Neural cell (in vitro differentiated cells): ENCODE results near the gene ZFP36L2. TPM values are rescaled to one million over a fixed set of nuclear protein-coding genes. Genes with fewer than 3 reads are reported as not detected.

Experiments used
- H2AFZ ChIP-seq: fragments of 200-600, 300-800 bp; sonication (generic), shearing (Covaris generic); 2 replicates; pipeline ENCODE4 v1.6.0; 2014; ENCODE audit warnings: low read depth, mild to moderate bottlenecking, antibody characterized with exemption, low read length, moderate library complexity
- H3F3A ChIP-seq: fragments of 200-600 bp; shearing (Covaris generic); 2 replicates; pipeline ENCODE4 v1.6.1; 2016; ENCODE audit warnings: mild to moderate bottlenecking, moderate library complexity, mixed read lengths, antibody characterized with exemption, low read length; ENCODE audit not compliant: insufficient read depth, poor library complexity, severe bottlenecking
- H3K27ac ChIP-seq: fragments of 200-600, 300-800 bp; sonication (generic), shearing (Covaris generic); 2 replicates; pipeline ENCODE4 v1.5.1; 2014; ENCODE audit warnings: mild to moderate bottlenecking, low read length, moderate library complexity
- H3K27me3 ChIP-seq: fragments of 300-800, 200-600 bp; sonication (generic), shearing (Covaris generic); 2 replicates; pipeline ENCODE4 v1.6.0; 2014; ENCODE audit warnings: mild to moderate bottlenecking, low read depth, low read length, moderate library complexity; ENCODE audit not compliant: insufficient read depth
- H3K36me3 ChIP-seq: fragments of 300-800, 200-600 bp; sonication (generic), shearing (Covaris generic); 2 replicates; pipeline ENCODE4 v1.5.1; 2014; ENCODE audit warnings: mild to moderate bottlenecking, antibody characterized with exemption, low read length, moderate library complexity; ENCODE audit not compliant: insufficient read depth
- H3K4me2 ChIP-seq: fragments of 300-800, 200-600 bp; sonication (generic), shearing (Covaris generic); 2 replicates; pipeline ENCODE4 v1.6.0; 2014; ENCODE audit warnings: mild to moderate bottlenecking, low read length
- H3K4me3 ChIP-seq: fragments of 300-800, 200-600 bp; sonication (generic), shearing (Covaris generic); 2 replicates; pipeline ENCODE4 v1.5.1; 2014; ENCODE audit warnings: mild to moderate bottlenecking, low read length, moderate library complexity
- H3K79me2 ChIP-seq: fragments of 200-600 bp; shearing (Covaris generic); replicated peaks from 2 replicates; pipeline ENCODE4 v1.6.0; 2014; ENCODE audit warnings: mild to moderate bottlenecking, low read length, moderate library complexity; ENCODE audit not compliant: insufficient read depth
- H3K9ac ChIP-seq: fragments of 300-800, 200-600 bp; sonication (generic), shearing (Covaris generic); 2 replicates; pipeline ENCODE4 v1.6.1; 2016; ENCODE audit warnings: mild to moderate bottlenecking, low read length, mixed read lengths
- H3K9me2 ChIP-seq: fragments of 200-600 bp; shearing (Covaris generic); 2 replicates; pipeline ENCODE4 v1.6.1; 2016; ENCODE audit warnings: mild to moderate bottlenecking, low read length, mixed read lengths; ENCODE audit not compliant: insufficient read depth
- H3K9me3 ChIP-seq: fragments of 200-600, 300-800 bp; sonication (generic), shearing (Covaris generic); 2 replicates; pipeline ENCODE4 v1.6.1; 2016; ENCODE audit warnings: mild to moderate bottlenecking, mixed run types, low read length, moderate library complexity, mixed read lengths
- H4K20me1 ChIP-seq: fragments of 200-600 bp; shearing (Covaris generic); 2 replicates; pipeline ENCODE4 v1.6.1; 2016; ENCODE audit warnings: mild to moderate bottlenecking, mixed run types; ENCODE audit not compliant: insufficient read depth
- CTCF ChIP-seq: fragments of 450-650 bp; IDR thresholded peaks from 2 replicates; pipeline ENCODE4 v1.5.1; 2014; ENCODE audit warnings: antibody characterized with exemption, mild to moderate bottlenecking, moderate library complexity; ENCODE audit not compliant: poor library complexity, severe bottlenecking
- EP300 ChIP-seq: fragments of 450-650 bp; conservative IDR thresholded peaks from 2 replicates; pipeline ENCODE4 v1.6.1; 2014; ENCODE audit warnings: antibody characterized with exemption, mild to moderate bottlenecking, moderate library complexity; ENCODE audit not compliant: poor library complexity, severe bottlenecking
- EZH2 ChIP-seq: fragments of 200-600, 300-800 bp; shearing (Covaris generic), sonication (generic); IDR thresholded peaks from 2 replicates; pipeline ENCODE4 v1.6.1; 2014; ENCODE audit warnings: antibody characterized with exemption, low read length, borderline replicate concordance, mild to moderate bottlenecking; ENCODE audit not compliant: insufficient read depth, poor library complexity, severe bottlenecking
- MXI1 ChIP-seq: fragments of 450-650 bp; conservative IDR thresholded peaks from 2 replicates; pipeline ENCODE4 v1.6.1; 2014; ENCODE audit warnings: antibody characterized with exemption, mild to moderate bottlenecking; ENCODE audit not compliant: poor library complexity, severe bottlenecking
- POLR2AphosphoS5 ChIP-seq: IDR thresholded peaks from 2 replicates; pipeline ENCODE4 v1.6.1; 2012
- RAD21 ChIP-seq: fragments of 450-650 bp; conservative IDR thresholded peaks from 2 replicates; pipeline ENCODE4 v1.6.1; 2014; ENCODE audit warnings: antibody characterized with exemption, mild to moderate bottlenecking, moderate library complexity
- REST ChIP-seq: IDR thresholded peaks from 2 replicates; pipeline ENCODE4 v1.6.1; 2012; ENCODE audit warnings: borderline replicate concordance
- SMC3 ChIP-seq: fragments of 450-650 bp; conservative IDR thresholded peaks from 2 replicates; pipeline ENCODE4 v1.6.1; 2014; ENCODE audit warnings: antibody characterized with exemption, mild to moderate bottlenecking, moderate library complexity; ENCODE audit not compliant: poor library complexity
- TAF1 ChIP-seq: IDR thresholded peaks from 2 replicates; pipeline ENCODE4 v1.6.1; 2012; ENCODE audit warnings: low read depth
- polyA plus RNA-seq: library from polyadenylated mRNA; depleted of rRNA; stranded (reverse); fragments of >200 nt; gene quantifications from 2 replicates; pipeline ENCODE4 v1.2.3, GENCODE V29; 2014

Gene ZFP36L2
- polyA plus RNA-seq, 1 donor from 2014 or later, result 0.33 TPM

- Histone ChIP-seq H3K4me3 (no peak overlapping the region), H3K9me2 (no peaks in the 10 kb centered on the region), H3K79me2 (no peaks in the 10 kb centered on the region), H4K20me1 (no peaks in the 10 kb centered on the region), H3K4me2 (no peak overlapping the region), H3K36me3 (no peaks in the 10 kb centered on the region), H3K9me3 (no peaks in the 10 kb centered on the region), H2AFZ (no peak overlapping the region), H3K27me3 (no peaks in the 10 kb centered on the region), H3F3A (no peaks in the 10 kb centered on the region), H3K9ac (no peak overlapping the region), H3K27ac (no peak overlapping the region)
- TF ChIP-seq REST (no peak), EP300 (no peak), TAF1 (no peak), RAD21 (no peak), MXI1 (no peak), CTCF (no peak), EZH2 (no peak)
These were observed 45.5 kb downstream of the ZFP36L2 start for GRCh38 chr2:43180897-43181296.

- Histone ChIP-seq H3K27me3 (no peaks in the 10 kb centered on the region), H3K27ac (no peak overlapping the region), H3K4me2 (no peak overlapping the region), H3K79me2 (no peaks in the 10 kb centered on the region), H3K9me2 (no peaks in the 10 kb centered on the region), H3F3A (no peaks in the 10 kb centered on the region), H3K36me3 (no peaks in the 10 kb centered on the region), H3K9me3 (peaks cover 5% of the 10 kb centered on the region), H4K20me1 (no peaks in the 10 kb centered on the region), H3K4me3 (no peak overlapping the region), H2AFZ (no peak overlapping the region), H3K9ac (no peak overlapping the region)
- TF ChIP-seq EZH2, result no peak
- no peak for TF ChIP-seq SMC3
- no peak for TF ChIP-seq RAD21
- no peak for TF ChIP-seq MXI1
- TF ChIP-seq CTCF, result no peak
- no peak for TF ChIP-seq REST
- TF ChIP-seq POLR2AphosphoS5, result no peak
- TF ChIP-seq TAF1, result no peak
- TF ChIP-seq EP300, result no peak
These were observed 46.5 kb downstream of the ZFP36L2 start for GRCh38 chr2:43179942-43180341.
